ENCODE results near the gene DNAH8. TPM values are rescaled to one million over a fixed set of nuclear protein-coding genes. Genes with fewer than 3 reads are reported as not detected.

DNAH8 gene
- total and polyA plus RNA-seq, 11 donors: 0.02 to 0.50 (median 0.02) TPM; not detected in 8

GRCh38 chr6:38929560-38929959 is 214.4 kb downstream of the DNAH8 start:
- ATAC-seq (no peak), DNase-seq (no peak)
- Histone ChIP-seq H3K4me3 (no peak overlapping the region), H3K9me3 (no peaks in the 10 kb centered on the region), H3K4me1 (no peaks in the 10 kb centered on the region), H3K27ac (no peak overlapping the region), H3K36me3 (no peaks in the 10 kb centered on the region), H3K27me3 (peaks cover 0 to 35% (median 6%) of the 10 kb centered on the region in 9 donors)
- WGBS, 4 donors: 63 to 66% (median 64%) methylated on average over 5 of the region's 5 CpGs
- no peak for TF ChIP-seq CTCF (IDR thresholded peaks at IDR 0.05)
- TF ChIP-seq POLR2A (IDR thresholded peaks at IDR 0.05): no peak
- intact Hi-C loops (cut with DNase I): no loop called here

- H3K9me3 ChIP-seq: peaks cover 0 to 3% (median 0%) of the 10 kb centered on the region in 12 donors
- 58 to 66% (median 63%) methylated on average over 3 of the region's 3 CpGs for WGBS, 4 donors
- no peak overlapping the region for H3K27ac ChIP-seq
- no peaks in the 10 kb centered on the region for H3K4me1 ChIP-seq
- no peak for DNase-seq
- no peak overlapping the region for H3K4me3 ChIP-seq
- ATAC-seq: no peak
- H3K36me3 ChIP-seq: no peaks in the 10 kb centered on the region
- TF ChIP-seq CTCF (IDR thresholded peaks at IDR 0.05): peak in 3 of 12 donors; percentile 9 to 20 (median 14)
- no peak for TF ChIP-seq POLR2A (IDR thresholded peaks at IDR 0.05)
- intact Hi-C loops (cut with DNase I): loop anchor here in 1 of 10 donors (10.0 kb wide), 1 partner anchor 59 kb away; no protein-coding TSS in a partner anchor
- H3K27me3 ChIP-seq: peaks cover 0 to 22% (median 6%) of the 10 kb centered on the region in 9 donors
Observed at GRCh38 chr6:38933426-38933825, 218.3 kb downstream of the DNAH8 start.

- Histone ChIP-seq H3K27me3 (peaks cover 0 to 16% (median 0%) of the 10 kb centered on the region in 9 donors), H3K4me3 (no peak overlapping the region), H3K4me1 (no peaks in the 10 kb centered on the region), H3K9me3 (peaks cover 0 to 3% (median 0%) of the 10 kb centered on the region in 12 donors), H3K36me3 (no peaks in the 10 kb centered on the region), H3K27ac (no peak overlapping the region)
- no peak for DNase-seq
- ATAC-seq: no peak
- intact Hi-C loops (cut with DNase I): loop anchor here in 1 of 10 donors (10.0 kb wide), 1 partner anchor 60 kb away; no protein-coding TSS in a partner anchor
- 79 to 89% (median 85%) methylated on average over 1 of the region's 1 CpG for WGBS, 4 donors
- TF ChIP-seq POLR2A (IDR thresholded peaks at IDR 0.05) (no peak), CTCF (IDR thresholded peaks at IDR 0.05) (no peak)
Observed at GRCh38 chr6:38935051-38935450, 219.9 kb downstream of the DNAH8 start.

GRCh38 chr6:38937839-38938613 is 222.9 kb downstream of the DNAH8 start:
- intact Hi-C loops (cut with DNase I): loop anchor here in 1 of 10 donors (10.0 kb wide), 1 partner anchor 63 kb away; no protein-coding TSS in a partner anchor
- no peak for TF ChIP-seq POLR2A (IDR thresholded peaks at IDR 0.05)
- no peak for TF ChIP-seq CTCF (IDR thresholded peaks at IDR 0.05)
- no peak overlapping the region for H3K27ac ChIP-seq
- no peak for ATAC-seq
- 88 to 90% (median 90%) methylated on average over 15 of the region's 15 CpGs for WGBS, 4 donors
- no peak for DNase-seq
- H3K4me3 ChIP-seq: no peak overlapping the region
- H3K36me3 ChIP-seq: no peaks in the 10 kb centered on the region
- H3K4me1 ChIP-seq: no peaks in the 10 kb centered on the region
- peaks cover 0 to 3% (median 0%) of the 10 kb centered on the region in 12 donors for H3K9me3 ChIP-seq
- peaks cover 0 to 8% (median 0%) of the 10 kb centered on the region in 9 donors for H3K27me3 ChIP-seq
